GM19463 (cell line): Measurements from ENCODE around the gene PIGZ.

Experiments
- ATAC-seq: cut with Tn5 transposase; IDR thresholded peaks from one replicate; pipeline ENCODE4 v1.9.1; 2021; ENCODE audit warnings: mild to moderate bottlenecking, moderate library complexity; ENCODE audit not compliant: unreplicated experiment

Gene PIGZ

DNA sequence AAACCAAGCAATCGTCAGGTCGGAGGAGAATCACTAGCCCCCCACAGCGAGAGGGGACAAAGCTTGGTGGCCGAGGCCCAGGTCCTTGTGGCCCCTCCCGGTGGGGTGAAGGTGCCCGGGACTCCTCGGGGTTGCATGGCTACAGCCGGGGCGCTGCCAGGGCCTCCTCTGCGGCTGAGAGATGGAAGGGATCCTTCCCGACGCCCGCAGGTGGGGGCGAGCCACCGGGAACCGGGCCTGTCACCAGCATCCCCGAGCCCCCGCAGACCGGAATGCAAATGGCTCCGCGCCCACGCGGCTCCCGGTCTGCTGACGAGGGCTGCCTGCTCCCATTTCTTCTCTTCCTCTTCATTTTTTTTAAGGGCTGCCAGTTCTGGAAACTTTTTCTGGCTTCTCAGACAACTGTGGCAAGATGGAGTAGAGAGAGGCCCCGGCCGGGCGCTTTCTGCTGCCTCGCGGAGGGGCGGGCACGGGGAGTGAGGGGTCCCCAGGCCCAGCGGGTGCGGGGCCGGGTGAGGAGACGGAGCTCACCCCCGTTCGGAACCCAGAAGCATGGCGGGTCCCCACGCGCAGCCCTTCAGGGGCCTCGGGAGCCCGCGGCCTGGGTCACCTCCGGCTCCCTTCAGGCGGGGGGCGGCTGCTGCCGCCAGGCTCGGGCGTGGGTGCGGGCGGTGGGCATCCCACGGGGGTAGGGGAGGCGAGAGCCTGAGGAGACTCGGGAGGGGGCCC is 33.5 kb upstream of the PIGZ start:
- ATAC-seq, result peak; percentile 12

DNA sequence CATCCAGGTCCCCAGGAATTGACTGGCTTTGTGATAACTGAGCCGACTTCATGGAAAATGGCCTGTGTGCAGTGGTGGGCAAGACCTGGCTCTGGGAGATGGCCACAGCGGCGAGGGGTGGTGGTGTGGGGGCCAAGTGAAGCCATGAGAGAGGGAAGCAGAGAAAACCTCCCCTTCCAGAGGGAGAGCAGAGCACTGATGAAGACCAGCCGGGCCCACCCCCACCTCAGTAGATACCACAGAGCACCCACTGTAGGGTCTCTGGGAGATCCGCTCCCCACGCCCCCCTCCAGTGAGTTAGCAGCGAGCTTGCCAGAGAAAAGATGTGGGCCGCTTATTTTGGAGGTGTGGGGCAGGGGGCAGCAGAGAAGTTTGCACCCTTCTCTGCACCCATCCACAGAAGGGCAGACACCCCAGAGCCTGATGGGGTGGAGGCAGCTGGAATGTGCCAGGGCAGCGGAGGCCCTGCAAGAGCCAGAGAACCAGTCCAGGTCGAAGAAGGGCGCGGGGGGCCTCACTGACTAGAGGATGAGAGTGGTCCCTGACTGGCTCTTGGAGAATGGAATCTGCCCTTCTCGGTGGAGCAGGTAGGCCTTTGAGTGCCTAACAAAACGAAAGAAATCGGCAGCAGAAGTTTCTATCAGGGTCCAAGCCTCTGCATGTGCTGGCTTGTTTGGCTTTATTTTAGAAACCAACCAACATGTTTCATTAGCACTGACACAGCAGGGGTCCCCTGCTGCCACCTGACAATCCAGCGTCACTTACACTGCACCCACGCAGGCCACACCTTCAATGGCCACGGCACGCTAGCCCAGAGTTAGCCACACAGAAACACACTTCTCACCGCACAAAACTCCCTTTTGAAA is 32.7 kb upstream of the PIGZ start:
- ATAC-seq, result no peak

DNA sequence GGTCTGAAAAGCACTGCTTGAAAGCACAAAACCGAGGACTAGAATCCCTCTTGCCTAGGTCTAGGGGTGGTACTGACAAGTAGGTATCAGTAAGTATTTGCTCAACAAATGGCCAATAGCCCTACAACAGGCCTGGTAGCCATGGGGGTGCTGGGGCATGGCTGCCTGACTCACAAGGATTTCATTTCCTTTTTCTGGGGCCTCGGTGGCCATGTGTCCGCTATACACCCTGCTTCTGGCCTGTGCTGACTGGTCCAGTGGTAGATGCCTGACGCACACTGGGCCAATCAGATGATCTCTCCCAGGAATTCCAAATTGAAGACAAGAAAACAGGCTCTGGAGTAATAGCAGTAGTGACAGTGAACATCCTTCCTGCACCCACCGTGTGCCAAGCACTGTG is 31.6 kb upstream of the PIGZ start:
- ATAC-seq, result no peak

DNA sequence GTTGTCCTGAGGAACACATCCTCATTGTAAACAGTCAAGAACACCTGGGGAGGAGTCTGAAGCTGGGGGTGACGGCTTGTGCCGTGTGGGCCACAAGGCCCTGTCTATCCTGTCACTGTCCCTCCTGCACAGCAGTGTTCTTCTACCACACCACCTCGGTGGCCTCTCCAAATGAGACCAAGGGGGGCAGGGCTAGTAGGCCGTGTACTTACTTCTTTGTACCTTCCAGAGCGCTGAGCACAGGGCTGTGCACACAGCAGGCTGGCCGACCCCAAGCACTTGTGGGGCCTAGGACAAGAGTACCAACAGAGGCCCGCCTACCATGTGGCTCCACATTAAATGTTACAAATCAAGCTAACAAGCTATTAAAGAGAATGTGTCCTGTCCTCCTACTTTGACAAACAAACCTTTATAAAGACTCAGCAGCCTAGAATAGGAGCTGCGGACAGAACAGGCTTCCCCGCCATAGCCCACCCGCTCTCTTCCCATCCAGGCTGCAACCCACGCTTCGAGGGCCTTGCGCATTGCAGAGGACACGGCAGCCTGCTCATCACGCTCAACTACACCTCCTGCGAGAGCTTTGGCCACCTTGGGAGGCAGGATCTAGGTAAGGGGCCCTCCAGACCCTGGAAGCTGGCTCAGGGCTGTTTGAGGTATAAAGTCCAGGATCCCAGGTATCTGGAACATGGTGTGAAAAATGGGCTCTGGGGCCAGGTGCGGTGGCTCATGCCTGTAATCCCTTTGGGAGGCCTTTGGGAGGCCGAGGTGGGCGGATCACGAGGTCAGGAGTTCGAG is 30.5 kb upstream of the PIGZ start:
- no peak for ATAC-seq

DNA sequence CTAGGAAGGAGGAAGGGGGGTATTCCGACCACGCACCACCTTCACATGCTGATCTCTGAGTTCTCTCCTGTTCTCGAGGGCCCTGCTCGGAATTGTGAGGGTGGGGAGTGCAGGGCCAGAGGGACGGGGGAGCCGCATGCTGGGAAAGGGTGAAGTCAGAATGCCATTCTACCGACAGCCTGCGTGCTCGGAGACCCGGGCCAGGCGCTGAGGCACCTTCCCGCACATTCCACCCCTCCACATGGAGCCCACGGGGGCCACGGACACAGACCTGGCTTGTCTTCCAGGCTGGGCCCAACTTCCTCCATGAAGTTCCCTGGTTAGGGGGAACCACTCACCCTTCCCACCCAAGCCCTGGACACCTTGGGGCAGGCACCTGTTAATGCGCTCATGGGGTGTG is 28.7 kb upstream of the PIGZ start:
- ATAC-seq, result no peak

DNA sequence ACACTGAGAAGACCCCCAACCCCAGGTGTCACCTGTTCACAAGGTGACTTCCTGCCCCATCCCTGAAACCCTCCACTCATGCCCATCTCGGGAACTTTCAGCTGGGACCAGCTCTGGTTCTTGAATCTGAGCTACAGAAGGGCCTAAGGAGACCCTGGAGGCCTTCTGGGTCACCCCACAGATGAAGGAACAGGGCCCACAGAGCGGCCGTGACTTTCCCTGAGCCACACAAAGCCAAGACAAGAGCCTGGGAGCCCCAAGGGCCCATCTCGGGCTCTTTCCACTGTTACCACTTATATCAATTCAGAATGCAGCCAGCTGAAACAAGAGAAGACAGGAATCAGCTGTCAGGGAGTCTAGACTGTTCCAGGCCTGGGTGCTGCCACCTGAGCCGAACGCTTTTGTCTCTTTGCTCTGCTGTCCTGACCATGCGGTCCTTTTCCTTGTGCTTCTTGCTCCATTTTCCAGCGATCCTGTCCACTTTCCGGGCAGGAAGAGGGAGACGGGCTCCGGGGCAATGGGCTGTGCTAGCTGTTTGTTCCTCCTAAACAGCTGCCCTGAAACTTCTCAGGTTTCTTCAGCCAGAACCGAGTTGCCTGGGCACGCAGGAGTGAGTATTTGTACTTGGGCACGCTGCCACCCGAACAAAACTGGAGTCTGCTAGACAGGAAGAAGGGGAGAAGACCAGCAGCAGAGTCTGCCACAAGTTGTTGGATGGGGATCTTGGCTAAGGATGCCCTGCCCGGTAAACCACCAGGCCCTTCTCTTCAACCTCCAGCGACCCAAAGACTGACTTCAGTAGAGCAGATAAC is 28.0 kb upstream of the PIGZ start:
- no peak for ATAC-seq

DNA sequence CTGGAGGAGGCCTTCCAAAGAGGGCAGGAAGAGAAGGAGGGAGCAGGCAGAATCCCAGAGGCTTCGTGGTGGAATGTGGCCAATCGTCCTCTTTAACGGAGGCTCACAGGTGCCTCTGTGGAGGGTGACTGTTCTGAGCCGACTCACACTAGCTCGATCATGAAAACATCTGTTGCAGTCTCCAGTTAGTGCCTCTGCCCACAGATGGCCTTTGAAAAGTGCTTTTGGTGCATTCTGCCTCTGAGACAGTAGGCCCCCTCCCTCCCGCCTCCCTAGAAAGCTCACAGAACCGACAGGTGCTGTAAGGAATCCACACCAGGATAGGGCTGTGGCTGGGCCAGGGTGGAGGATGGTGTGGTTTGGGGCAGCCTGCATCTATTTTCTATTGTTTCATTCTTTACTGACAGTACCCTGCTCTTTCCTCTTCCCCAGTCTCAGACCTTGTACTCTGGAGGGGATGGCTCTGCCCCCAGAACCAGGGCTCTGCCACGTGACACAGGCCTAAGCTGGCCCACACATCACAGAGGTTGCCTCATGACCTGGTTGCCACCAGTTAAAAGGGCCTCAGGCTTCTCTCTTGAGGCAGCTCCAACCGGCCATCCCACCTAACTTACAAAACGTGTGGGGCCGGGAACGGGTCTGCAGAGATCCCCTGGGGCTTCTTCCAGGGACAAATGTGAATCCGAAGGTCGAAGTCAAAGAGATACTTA is 27.2 kb upstream of the PIGZ start:
- ATAC-seq, result no peak

DNA sequence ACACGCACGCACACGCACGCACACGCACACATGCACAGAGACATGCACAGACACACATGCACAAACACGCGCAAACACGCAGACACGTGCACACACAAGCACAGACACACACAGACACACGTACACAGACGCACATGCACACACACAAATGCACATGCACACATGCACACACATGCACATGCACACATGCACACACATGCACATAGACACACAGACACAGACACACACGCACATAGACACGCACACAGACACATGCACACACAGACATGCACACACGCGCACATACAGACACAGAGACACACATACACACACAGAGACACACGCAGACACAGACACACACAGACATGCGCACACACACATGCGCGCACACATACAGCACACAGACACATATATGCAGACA is 26.4 kb upstream of the PIGZ start:
- ATAC-seq, result no peak

DNA sequence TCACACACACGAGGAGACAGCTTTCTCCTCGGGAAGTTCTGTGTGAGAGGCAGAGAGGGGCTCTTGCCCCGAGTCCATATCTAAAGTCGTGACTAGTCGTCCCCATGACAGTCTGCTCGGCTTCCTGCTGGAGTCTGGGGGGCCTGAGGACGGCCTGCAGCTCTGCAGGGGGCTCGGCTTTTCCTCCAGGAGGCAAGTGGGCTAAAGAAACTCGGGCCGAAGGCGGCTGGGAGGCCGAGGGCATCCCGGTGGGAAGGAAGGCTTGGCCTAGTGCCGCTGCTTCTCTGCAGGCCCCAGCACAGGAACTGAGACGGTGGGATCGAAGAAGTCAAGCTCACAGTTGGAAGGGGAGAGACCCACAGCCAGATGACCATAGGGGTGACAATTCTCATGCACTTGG is 25.4 kb upstream of the PIGZ start:
- ATAC-seq, result no peak

DNA sequence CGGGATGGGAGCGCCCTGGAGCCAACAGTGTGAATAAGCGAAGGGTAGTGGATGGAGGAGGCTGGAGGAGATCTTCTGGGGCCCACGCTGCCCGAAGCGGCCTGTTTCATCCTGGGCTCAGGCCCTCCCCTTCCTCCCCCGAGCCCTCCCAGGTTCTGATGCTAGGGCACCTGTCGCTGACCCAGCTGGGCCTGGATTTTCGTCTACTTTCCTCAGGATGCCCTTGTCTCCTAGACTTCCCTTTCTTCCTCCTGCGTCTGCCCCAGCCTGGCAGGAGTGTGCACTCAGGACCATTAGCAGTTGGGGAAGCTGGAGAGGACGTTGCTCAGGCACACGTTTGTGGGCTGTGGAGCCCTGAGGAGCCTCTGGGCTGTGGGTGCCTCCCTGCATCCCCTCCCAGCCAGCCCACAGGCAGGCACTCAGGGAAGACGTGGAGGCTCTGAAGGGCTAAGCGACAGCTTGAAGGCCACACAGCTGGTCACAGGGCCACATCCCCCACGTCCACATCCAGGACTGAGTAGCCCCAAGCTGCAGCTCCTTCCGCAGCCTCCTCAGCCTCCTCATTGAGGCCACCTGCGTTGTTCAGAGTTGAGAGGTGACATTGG is 23.9 kb upstream of the PIGZ start:
- ATAC-seq, result no peak

DNA sequence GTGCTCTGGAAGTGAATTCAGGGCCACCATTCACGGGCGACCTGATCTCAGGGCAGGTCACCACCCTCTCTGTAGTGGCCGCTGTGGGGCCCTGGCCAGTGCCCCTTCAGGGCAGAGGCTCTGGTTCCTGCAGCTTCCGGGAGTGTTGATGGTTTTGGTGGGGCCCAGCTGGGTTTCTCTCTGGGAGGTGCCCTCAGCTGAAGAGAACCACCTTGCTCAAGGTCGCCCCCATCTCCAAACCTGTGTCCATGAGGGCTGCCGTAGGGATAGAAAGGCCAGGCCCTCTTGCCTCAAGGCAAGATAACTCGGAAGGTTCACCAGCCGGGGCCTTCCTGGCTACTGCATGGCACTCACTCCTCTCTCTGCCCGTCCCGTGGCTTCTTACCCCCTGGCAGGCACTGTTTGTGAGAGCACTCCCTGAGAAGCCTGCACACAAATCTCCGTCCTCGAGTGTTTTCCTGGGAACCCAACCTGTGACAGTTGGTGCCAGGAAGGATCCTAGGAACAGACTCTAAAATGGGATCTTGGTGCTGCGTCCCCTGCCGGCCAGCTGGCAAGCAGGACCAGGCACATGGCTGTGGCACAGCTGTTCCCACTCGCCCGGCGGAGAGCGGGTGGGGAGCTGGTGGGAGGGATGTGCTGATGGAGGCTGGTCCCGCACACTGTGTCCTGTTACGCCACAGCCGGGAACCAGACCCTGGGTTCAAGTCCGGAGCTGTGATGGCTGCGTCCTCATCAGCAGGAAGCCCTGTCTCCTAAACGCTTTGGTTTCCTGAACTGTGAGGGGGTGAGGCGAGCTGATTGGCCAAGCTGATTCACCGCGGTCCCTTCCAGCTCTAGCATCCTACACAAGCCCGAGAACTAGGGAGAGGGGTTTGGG is 23.2 kb upstream of the PIGZ start:
- no peak for ATAC-seq

DNA sequence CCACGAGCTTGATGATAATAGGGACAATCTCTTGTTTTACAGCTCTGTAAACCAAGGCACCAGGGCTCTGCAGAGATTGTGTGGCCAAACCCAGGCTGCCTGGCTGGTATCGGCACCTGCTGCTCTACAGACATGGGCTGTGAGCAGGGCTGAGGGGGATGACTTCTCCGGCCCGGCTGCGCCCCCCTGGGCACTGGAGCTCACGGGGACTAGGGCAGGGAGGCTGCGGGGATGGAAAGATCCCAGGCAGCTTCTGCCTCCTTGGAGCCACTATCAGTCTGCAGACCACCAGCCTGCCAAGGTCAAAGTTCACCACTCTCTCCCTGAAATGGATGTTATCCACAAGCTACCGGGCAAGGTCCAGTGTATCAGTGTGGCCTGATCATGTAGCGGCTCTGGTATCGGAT is 22.0 kb upstream of the PIGZ start:
- ATAC-seq, result no peak

DNA sequence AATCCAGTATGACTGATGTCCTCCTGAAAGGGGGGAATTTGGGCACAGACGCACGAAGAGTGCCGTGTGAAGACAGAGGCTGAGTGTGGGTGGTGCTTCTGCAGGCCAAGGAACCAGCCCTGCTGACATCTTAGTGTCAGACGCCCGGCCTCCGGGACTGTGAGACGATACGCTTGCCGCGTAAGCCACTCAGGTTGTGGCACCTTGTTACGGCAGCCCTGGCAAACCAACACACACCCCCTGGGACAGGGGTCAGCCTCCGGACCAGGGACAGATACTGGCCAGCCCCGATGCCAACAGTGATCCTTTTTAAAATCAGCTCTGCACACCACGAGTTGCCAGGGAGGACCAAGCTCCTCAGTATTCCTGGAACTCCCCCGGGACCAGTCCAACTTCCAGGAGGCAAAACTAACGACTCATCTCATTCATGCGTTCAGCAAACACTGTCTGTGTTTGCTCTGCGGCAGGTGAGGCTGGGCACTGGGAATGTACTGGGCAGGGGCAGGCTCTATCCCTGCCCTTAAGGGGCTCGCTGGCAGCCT is 21.2 kb upstream of the PIGZ start:
- no peak for ATAC-seq

DNA sequence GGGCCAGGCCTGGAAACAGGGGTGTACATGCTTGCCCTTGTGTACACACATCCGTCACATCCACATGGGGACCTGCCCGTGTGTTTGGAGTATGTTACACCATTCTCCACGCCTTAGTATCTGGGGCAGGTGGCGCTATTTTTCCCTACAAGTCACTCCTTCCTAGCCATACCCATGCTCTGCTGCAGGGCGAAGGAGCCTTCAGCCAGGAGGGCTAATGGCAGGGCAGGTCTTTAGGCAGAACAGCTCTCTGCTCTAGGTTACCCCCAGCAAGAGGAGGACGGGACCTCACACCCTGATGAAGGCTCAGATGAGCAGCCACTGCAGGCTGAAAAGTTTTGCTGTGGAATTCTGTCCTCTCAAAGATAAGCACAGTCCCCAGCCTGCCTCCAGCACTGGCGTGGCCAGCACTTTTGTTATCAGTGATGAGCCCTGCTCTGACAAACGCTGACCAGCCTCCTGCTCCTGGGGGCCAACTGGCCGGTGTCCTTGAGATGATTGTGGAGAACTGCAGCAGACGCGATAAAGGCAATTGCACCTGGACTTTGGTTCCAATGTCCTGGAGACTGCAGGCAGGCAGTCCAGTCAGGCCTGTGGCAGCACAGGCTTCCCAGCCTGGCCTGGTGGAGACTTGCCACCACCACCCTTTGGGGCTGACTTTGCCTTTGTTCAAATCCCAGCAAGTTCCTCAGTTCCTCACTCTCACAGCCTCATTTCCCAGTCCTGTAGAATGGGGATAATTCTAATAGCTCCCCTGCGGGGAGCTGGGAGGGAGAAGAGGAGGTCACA is 19.8 kb upstream of the PIGZ start:
- ATAC-seq, result no peak

DNA sequence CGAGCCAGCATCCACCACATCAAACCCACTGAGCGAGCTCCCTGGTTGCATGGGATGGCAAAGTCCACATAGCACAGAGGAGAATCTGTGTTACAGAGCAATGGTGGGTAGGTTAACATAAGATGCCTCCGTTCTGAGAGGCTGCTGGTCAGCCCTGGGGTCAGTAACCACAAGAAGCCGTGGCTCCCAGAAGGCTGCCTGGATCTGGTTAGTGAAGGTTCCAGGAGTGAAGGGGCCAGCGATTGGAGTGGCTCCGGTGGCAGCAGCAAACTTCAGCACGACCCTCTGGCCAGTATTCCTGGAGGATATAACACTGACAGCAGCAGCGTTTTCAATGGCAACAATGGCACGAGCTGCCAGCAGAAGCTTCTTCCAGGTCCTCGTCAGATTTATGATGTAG is 18.4 kb upstream of the PIGZ start:
- no peak for ATAC-seq

DNA sequence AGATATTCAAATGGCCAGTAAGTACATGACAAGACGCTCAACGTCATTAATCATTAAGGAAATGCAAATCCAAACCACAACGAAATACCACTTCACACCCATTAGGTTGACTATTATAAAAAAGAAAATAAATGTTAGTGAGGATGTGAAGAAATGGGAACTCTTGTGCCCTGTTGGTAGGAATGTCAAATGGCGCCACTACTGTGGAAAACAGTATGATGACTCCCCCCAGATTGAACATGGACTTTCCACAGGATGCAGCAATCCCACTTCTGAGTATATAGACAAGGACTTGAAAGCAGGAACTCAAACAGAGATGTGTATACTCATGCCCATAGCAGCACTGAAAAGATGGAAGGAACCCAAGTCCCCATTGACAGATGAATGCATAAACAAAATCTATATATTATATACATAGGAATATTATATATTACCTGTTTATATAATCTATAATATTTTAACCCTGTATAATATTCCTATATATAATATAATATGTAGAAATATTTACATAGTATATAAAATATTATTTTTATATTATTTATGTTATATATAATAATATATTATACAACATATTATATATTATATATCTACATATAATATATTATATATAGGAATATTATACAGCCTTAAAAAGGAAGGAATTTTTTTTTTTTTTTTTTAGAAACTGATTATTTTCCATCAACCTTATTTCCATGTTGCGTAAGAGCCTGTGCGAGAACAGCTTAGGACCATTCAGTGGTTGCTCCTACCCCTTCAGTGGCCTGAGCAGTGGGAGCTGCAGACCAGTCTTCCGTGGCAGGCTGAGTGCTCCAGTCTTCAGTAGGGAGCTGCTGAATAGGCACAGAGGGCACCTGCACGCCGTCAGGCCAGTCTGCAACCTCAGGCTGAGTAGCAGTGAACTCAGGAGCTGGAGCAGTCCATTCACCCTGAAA is 17.6 kb upstream of the PIGZ start:
- no peak for ATAC-seq

DNA sequence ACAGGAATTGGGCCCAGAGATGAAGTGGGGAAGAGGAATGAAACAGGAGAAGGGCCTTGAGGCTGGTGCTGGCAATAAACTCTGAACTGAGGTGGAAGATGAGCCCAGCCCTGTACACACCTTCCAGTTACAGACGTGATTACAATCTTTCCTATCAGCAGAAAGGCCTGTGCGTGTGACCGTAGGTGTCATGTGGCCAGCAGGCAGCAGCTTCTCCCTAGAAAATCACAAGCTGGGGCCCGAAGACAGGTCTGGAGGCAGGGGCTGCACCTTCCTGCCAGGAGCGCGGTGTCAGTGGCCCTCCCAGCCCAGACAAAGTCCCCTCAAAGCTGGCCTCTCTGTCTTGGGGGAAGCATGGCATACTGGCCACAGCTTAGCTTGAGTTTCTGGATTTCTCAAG is 16.7 kb upstream of the PIGZ start:
- no peak for ATAC-seq
